Testis (tissue), 3 donors: Measurements from ENCODE around the gene TBC1D17. TPM values are rescaled to one million over a fixed set of nuclear protein-coding genes. Genes with fewer than 3 reads are reported as not detected.

Experiments used
- DNase-seq: peaks from one replicate; pipeline ENCODE4 v3.0.0-alpha.2; 2019
- H3K27ac ChIP-seq, 2 donors: fragments of 200-600 bp; sonication (generic); one replicate each; pipeline ENCODE4 v1.5.1; 2019
- H3K27me3 ChIP-seq: fragments of 200-600 bp; sonication (generic); one replicate; pipeline ENCODE4 v1.5.1; 2019
- H3K36me3 ChIP-seq: fragments of 200-600 bp; sonication (generic); one replicate; pipeline ENCODE4 v1.5.1; 2017; ENCODE audit warnings: low read depth; ENCODE audit errors: missing control alignments
- H3K4me1 ChIP-seq: fragments of 200-600 bp; sonication (generic); one replicate; pipeline ENCODE4 v1.5.1; 2019
- H3K4me3 ChIP-seq, 2 donors: fragments of 200-600 bp; sonication (generic); one replicate each; pipeline ENCODE4 v1.5.1; 2017 to 2019
- H3K9me3 ChIP-seq: fragments of 200-600 bp; sonication (generic); one replicate; pipeline ENCODE4 v1.5.1; 2017
- POLR2A ChIP-seq: fragments of 450-650 bp; IDR thresholded peaks from one replicate; pipeline ENCODE4 v1.6.1; 2017; ENCODE audit warnings: antibody characterized with exemption, mild to moderate bottlenecking, moderate library complexity
- WGBS, 2 donors: methylation state at CpG; one replicate each; pipeline ENCODE4 v1.1.5; 2018; 5-methylcytosine and 5-hydroxymethylcytosine counted together
- intact Hi-C: fragments of 100-400 bp; cut with DNase I; formaldehyde crosslinking; loops from one replicate; pipeline ENCODE4 v1.15.1; 2023; ENCODE audit warnings: low total_unique reads
- polyA plus RNA-seq: library from polyadenylated mRNA; stranded (reverse); fragments of 350-450 nt; fragmentation: Illumina TruSeq; extraction: RNeasy Lipid Tissue Mini Kit (QIAGEN cat#74804); gene quantifications from one replicate; pipeline ENCODE4 v1.2.3, GENCODE V29; 2014; ENCODE audit warnings: low read depth, low replicate concordance; ENCODE audit not compliant: insufficient read depth
- total RNA-seq, 2 donors: library from RNA; depleted of rRNA; stranded (reverse); fragments of >200 nt; gene quantifications; one replicate each; pipeline ENCODE4 v1.2.3, GENCODE V29; 2016
- TF ChIP-seq, protein P1 (sequence below), 3 experiments: fragments of 450-650 bp in 2 of 3; fragments of 200-600 bp in 1 of 3; sonication (generic) in 1 of 3; IDR thresholded peaks; one replicate each; pipeline ENCODE4 v1.5.1; 2016 to 2019; ENCODE audit warnings: antibody characterized with exemption in 3 of 3, mild to moderate bottlenecking in 2 of 3, moderate library complexity in 1 of 3

The TBC1D17 gene
- total and polyA plus RNA-seq, 3 donors from 2014 or later = 31.1 to 49.1 (median 47.2) TPM

DNA sequence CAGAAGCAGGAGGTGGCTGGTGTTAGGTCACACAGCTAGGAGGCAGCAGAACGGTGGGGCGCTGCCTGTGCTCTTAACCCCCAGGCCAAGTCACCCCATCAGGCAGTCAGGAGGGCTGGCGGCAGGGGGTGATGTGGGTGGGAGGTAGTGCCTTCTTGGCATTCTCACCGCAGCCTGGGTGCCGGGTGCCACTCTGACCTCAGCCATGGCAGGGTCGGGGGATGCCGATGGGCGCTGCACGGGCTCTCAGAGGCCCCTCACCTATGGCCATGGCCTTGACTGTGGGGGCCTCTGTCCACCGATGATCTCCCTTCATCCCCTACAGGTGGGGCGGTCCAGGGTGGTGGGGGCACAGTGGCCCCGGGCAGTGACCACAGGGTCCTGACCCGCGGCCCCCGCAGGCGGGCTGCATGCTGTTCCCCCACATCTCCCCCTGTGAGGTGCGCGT lies 20.9 kb upstream of the TBC1D17 start:
- H3K4me3 ChIP-seq = no peak overlapping the region
- H3K27me3 ChIP-seq = no peaks in the 10 kb centered on the region
- no peaks in the 10 kb centered on the region for H3K36me3 ChIP-seq
- TF ChIP-seq, protein P1, sequence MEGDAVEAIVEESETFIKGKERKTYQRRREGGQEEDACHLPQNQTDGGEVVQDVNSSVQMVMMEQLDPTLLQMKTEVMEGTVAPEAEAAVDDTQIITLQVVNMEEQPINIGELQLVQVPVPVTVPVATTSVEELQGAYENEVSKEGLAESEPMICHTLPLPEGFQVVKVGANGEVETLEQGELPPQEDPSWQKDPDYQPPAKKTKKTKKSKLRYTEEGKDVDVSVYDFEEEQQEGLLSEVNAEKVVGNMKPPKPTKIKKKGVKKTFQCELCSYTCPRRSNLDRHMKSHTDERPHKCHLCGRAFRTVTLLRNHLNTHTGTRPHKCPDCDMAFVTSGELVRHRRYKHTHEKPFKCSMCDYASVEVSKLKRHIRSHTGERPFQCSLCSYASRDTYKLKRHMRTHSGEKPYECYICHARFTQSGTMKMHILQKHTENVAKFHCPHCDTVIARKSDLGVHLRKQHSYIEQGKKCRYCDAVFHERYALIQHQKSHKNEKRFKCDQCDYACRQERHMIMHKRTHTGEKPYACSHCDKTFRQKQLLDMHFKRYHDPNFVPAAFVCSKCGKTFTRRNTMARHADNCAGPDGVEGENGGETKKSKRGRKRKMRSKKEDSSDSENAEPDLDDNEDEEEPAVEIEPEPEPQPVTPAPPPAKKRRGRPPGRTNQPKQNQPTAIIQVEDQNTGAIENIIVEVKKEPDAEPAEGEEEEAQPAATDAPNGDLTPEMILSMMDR (IDR thresholded peaks at IDR 0.05) = no peak
- no peak for TF ChIP-seq POLR2A
- intact Hi-C loops = no loop called here
- H3K4me1 ChIP-seq = peaks cover 60% of the 10 kb centered on the region
- 84 to 90% methylated on average over 2 to 17 of the region's 18 CpGs for WGBS, 2 donors
- no peak overlapping the region for H3K27ac ChIP-seq
- no peak for DNase-seq
- H3K9me3 ChIP-seq = no peaks in the 10 kb centered on the region

DNA sequence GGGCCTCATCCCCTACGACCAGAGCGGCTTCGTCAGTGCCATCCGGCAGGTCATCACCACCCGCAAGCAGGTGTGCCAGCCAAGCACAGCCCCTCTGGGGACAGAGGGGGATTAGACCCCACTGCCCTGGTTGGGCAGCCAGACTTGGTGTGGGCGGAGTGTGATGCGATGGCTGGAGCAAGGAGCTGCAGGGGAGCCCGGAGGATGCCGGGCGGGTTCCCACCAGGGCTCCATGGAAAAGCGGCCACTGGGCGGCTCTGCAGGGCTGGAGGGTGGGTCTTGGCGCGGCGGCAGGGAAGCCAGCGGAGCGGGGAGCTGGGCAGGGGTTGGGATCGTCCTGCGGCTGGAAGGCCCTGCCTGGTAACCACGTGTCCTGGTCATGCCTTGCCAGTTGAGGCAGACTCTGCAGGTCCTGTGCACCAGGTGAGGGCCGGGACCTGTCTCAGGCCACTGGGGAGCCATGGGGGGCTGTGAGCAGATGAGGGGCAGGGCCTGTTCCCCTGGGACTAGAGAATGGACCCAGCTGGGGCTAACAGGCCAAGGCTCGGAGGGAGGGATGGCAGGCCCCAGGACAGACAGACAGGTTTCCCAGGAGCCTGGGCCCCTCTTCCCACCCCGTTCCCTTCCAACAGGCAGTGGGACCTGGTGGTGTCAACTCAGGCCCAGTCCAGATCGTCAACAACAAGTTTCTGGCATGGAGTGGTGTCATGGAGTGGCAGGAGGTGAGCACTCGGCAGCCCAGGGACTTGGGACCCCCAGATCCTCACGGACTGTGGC lies 20.3 kb upstream of the TBC1D17 start:
- Histone ChIP-seq H3K36me3 (no peaks in the 10 kb centered on the region), H3K27ac (peak overlapping the region; percentile 55 to 94), H3K4me1 (peaks cover 62% of the 10 kb centered on the region), H3K4me3 (no peak overlapping the region), H3K27me3 (no peaks in the 10 kb centered on the region), H3K9me3 (no peaks in the 10 kb centered on the region)
- no peak for TF ChIP-seq POLR2A
- TF ChIP-seq, protein P1 (IDR thresholded peaks at IDR 0.05) = no peak
- DNase-seq = no peak
- WGBS, 2 donors = 90 to 99% methylated on average over 12 to 26 of the region's 26 CpGs
- intact Hi-C loops = no loop called here

DNA sequence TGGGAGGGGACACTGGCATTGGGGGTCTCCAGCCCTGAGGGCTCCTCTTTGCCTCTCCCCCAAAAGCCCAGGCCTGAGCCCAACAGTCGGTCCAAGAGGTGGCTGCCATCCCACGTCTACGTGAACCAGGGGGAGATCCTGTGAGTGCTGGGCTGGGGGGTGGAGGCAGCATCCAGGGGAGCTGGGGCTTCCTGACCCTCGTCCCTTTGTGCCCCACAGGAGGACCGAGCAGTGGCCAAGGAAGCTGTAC lies 19.7 kb upstream of the TBC1D17 start:
- H3K4me3 ChIP-seq = no peak overlapping the region
- WGBS, 2 donors = 71% methylated on average over 5 of the region's 5 CpGs; no CpG with 5 or more reads in 1 of the 2 donors
- H3K36me3 ChIP-seq = no peaks in the 10 kb centered on the region
- no peak for DNase-seq
- no peak for TF ChIP-seq POLR2A
- TF ChIP-seq, protein P1 (IDR thresholded peaks at IDR 0.05) = no peak
- H3K27ac ChIP-seq = peak overlapping the region; percentile 55 to 94
- no peaks in the 10 kb centered on the region for H3K27me3 ChIP-seq
- intact Hi-C loops = no loop called here
- H3K4me1 ChIP-seq = peaks cover 62% of the 10 kb centered on the region
- no peaks in the 10 kb centered on the region for H3K9me3 ChIP-seq

DNA sequence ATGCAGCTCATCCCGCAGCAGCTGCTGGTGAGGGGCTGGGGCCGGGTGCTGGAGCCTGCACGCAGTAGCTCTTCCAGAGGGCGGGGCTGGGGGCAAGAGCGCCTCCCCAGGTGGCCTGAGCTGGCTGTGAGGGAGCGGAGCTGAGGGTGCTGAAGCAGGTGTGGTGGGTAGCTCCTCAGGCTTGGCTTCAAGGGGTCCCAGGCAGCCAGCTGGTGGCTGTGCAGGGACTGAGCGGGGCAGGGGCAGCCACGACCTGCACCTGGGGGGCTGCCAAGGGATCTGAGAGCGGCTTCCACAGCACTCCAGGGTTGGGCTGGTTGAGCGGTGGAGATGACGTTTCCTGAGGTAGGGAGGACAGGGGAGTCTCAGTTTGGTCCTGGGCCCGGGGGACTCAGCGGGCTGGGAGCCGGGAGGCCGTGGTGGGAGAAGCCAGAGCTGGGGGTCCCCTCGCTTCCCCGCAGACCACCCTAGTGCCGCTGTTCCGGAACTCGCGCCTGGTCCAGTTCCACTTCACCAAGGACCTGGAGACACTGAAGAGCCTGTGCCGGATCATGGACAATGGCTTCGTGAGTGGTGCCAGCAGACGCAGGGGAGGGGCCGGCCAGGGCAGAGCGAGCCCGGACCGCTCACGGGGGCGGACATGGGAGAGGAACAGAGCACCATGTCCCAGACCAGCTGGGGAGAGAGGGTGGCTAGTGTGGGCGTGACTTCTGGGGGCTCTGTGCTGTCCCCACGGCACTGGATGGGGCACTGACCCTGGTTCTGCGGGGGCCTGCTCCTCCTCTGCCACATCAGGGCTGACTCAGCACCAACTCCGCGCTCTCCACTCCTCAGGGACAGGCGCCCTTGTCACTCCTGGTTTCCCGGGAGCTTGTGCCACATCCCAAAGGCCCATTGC lies 19.2 kb upstream of the TBC1D17 start:
- Histone ChIP-seq H3K27ac (peak overlapping the region; percentile 89 to 94), H3K4me1 (peaks cover 61% of the 10 kb centered on the region), H3K9me3 (no peaks in the 10 kb centered on the region), H3K4me3 (no peak overlapping the region), H3K36me3 (no peaks in the 10 kb centered on the region), H3K27me3 (no peaks in the 10 kb centered on the region)
- intact Hi-C loops = no loop called here
- WGBS, 2 donors = 51 to 60% methylated on average over 1 to 37 of the region's 37 CpGs
- peak; percentile 82 for DNase-seq
- TF ChIP-seq POLR2A = no peak
- TF ChIP-seq, protein P1 (IDR thresholded peaks at IDR 0.05) = no peak
